Right renal pelvis (tissue), 4 donors: ENCODE measurements around the gene DHCR24. TPM values are rescaled to one million over a fixed set of nuclear protein-coding genes. Genes with fewer than 3 reads are reported as not detected.
"Not testable (repeated sequence)": the region's sequence is repeated elsewhere in the genome, so short reads cannot be mapped to it uniquely, and the experiment has no call there.

Experiments
- DNase-seq, 4 donors: peaks; one replicate each; pipeline ENCODE4 v3.0.0-alpha.2; 2013; ENCODE audit warnings: low read depth in 4 of 4, low spot score in 3 of 4, missing footprints in 1 of 4
- polyA plus RNA-seq, 4 donors: library from polyadenylated mRNA; unstranded; fragments of 120-200 nt; gene quantifications; one replicate each; pipeline ENCODE4 v1.2.1, GENCODE V29; 2013; ENCODE audit not compliant: insufficient read length in 4 of 4

Gene DHCR24, protein sequence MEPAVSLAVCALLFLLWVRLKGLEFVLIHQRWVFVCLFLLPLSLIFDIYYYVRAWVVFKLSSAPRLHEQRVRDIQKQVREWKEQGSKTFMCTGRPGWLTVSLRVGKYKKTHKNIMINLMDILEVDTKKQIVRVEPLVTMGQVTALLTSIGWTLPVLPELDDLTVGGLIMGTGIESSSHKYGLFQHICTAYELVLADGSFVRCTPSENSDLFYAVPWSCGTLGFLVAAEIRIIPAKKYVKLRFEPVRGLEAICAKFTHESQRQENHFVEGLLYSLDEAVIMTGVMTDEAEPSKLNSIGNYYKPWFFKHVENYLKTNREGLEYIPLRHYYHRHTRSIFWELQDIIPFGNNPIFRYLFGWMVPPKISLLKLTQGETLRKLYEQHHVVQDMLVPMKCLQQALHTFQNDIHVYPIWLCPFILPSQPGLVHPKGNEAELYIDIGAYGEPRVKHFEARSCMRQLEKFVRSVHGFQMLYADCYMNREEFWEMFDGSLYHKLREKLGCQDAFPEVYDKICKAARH
- 10 to 100 TPM; 72.1 to 92.3 (median 79.8) TPM for polyA plus RNA-seq

DNA sequence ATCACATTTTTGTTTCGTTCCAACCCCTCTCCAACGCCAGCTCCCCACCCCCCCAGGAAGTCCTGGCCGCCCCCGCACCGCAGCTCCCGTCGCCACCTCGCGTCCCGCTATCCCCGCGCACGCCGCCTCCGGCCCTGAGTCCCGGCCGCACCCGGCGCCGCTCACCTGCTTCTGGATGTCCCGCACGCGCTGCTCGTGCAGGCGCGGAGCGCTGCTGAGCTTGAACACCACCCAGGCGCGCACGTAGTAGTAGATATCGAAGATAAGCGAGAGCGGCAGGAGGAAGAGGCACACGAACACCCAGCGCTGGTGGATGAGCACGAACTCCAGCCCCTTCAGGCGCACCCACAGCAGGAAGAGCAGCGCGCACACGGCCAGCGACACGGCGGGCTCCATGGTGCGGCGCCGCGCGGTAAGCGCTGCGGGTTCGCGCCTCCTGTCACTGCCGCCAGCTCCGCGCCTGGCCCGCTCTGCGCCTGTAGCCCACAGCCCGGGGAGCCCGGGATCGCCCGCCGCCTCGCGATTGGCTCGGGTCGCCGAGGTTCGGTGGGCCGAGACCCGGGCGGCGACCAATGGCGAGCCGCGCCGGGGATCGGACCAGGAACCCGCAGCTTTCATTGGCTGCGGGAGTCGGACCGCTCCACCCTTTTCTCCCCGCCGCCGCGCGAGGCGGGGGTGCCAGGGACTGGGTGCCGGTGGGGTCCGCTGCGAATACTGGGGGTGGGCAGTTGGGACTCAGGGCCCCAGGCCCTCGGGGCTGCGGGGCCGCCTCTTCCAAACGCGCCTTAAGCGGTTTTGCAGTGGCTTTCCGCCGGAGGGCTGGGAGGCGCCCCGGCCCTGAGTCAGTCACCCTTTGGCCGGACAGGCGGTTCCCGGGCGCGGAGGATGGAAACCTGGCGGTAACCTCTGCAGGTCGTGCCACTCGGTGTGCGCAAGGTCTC lies at the start of gene DHCR24:
DHCR24 (minus strand) TSS at position 472 of the 941 bp plus-strand sequence; CDS start at position 396, 76 bp downstream.
- DNase-seq, result peak; percentile 61 to 69 (median 67)

GRCh38 chr1:54936791-54937190 lies 49.8 kb upstream of the DHCR24 start:
- DNase-seq, result no peak

- no peak for DNase-seq
Observed at GRCh38 chr1:54934869-54935268, 47.9 kb upstream of the DHCR24 start.

DNA sequence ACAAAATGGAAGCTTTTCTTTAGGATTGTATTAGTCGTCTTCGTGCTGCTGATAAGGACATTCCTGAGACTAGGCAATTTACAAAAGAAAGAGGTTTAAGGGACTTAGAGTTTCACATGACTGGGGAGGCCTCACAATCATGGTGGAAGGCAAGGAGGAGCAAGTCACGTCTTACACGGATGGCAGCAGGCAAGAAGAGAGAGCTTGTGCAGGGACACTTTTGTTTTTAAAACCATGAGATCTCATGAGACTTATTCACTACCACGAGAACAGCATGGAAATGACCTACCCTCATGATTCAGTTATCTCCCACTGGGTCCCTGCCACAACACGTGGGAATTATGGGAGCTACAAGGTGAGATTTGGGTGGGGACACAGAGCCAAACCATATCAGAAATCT lies 47.1 kb upstream of the DHCR24 start:
- DNase-seq, result not testable (repeated sequence)

DNA sequence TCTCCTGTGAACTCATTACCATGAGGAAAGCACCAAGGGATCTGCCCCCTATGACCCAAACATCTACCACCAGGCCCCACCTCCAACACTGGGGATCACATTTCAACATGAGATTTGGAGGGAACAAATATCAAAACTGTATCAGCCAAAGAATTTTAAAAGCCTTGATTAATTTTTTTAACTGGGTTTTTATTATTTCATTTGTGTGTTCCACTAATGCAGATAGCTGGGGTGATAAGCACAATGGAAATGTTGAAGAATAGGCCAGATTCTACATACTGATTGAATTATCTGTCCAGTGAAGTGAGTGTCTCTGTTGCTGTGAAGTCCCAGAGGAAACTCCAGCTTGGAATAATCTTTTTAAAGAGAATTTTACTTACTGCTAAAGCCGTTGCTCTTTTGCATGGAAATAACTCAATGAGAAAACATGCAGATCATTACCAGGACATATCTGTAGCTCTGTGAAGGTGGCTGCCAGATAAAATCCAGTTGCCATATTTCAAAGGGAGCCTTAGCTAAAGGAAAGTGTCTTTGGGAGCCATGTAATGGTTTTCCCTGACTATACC lies 44.4 kb upstream of the DHCR24 start:
- DNase-seq, result no peak

DNA sequence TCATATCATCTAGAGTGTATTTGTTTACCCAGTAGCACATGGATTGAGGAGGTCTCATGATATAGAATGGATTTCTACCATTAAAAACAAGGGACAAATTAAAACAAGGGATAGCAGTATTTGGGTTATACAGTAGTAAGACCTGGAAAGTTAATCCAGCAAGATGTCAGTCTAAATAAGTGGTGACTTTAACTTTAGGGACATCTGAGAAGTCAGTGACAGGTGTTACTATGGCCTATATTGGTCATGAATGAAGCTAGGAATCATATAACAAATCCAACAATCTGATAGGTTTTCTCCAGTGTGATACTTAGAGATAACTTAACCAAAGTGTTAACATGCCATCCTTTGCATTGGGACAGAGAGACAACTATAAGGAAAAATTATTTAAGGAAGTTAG lies 42.7 kb upstream of the DHCR24 start:
- no peak for DNase-seq

DNA sequence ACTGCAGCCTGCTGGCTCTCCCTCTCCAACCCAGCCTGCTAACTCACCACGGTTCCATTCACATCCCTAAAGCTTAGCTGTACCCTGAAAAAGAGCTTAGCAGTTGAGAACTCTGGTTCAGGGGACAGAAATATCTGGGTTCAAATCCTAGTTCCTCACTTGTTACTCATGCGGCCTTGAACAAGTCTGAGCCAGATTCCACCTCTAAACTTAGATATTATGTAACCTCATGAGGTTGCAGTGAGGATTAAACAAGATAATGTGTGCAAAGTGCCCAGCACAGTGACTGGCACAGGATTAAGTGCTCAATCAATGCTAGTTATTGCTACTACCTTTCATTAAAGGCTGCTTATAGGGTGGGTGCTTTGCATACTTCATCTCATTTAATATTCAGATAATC lies 41.3 kb upstream of the DHCR24 start:
- no peak for DNase-seq

GRCh38 chr1:54927472-54928240 lies 40.7 kb upstream of the DHCR24 start:
- DNase-seq, result no peak

DNA sequence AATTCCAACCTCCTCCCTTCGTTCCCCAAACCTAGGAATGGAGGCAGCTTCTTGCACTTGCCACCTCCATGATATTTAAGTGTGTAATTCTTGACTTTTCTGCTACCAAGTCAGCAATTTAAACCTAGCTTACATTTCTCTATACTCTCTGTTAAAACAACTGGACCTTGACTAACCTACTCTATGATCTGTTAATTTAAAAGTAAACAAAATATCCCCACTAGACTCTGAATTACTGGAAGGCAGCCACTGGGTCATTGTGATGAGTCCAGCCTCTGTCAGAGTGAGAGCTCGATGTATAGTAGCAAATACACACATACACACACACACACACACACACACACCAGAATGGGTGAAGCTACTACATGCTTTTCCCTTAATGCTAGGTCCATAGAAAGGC lies 40.0 kb upstream of the DHCR24 start:
- DNase-seq, result no peak

DNA sequence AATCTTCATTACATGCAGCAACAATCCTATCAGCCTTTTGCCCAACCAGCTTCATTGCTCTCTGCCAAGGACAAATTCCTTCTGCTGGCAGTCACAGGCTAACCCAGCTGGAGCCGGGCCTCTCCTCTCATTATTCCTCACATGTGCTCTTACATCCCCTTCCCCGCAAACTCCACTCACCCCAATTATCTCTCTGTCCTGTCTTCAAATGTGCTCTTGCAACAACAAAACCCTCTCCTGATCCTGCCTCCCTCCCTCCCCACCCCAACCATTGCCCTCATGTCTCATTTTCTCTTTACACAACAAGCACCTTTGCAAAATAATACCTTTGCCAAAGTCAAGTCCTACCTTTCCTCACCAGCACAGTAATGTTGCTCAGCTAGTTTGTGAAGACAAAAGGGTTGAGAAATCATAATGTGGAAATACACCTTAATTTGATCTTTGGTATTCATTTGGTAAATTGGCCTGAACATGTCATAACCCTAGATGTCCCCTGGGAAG lies 36.0 kb upstream of the DHCR24 start:
- DNase-seq, result no peak

DNA sequence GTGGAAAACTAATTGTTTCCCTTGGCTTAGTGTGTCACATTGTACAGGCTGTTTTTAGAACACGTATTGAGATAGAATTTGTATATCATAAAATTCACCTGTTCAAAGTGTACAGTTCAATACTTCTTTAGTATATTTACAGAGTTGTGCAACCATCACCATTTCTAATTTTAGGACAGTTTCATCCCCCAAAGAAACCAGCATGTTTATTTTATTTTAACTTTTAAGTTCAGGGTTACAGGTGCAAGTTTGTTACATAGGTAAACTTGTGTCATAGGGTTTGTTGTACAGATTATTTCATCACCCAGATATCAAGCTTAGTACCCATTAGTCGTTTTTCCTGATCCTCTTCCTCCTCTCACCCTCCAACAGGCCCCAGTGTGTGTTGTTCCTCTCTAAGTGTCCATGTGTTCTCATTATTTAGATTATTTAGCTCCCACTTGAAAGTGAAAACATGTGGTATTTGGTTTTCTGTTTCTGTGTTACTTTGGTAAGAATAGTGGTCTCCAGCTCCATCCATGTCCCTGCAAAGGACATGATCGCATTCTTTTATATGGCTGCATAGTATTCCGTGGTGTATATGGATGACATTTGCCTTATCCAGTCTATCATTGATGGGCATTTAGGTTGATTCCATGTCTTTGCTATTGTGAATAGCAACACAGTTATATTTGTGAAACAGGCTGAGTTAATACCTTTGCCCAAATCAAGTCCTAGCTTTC lies 35.2 kb upstream of the DHCR24 start:
- no peak for DNase-seq

- DNase-seq, result no peak
Observed at GRCh38 chr1:54919367-54920359, 32.7 kb upstream of the DHCR24 start.

GRCh38 chr1:54911076-54911475 lies 24.1 kb upstream of the DHCR24 start:
- DNase-seq, result not testable (repeated sequence)

DNA sequence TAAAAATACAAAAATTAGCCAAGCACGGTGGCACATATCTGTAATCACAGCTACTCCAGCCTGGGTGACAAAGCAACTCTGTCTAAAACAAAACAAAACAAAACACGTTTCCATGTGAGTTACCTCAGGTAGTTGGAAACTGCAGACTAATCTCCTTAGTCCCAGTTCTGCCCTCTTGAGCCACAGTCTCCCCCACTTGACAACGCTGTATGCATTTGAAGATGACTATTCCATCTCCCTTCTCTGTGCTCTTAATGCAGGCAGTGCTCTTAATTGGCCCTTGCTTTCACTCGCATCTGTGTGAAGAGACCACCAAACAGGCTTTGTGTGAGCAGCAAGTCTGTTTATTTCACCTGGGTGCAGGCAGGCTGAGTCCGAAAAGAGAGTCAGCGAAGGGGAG lies 19.6 kb upstream of the DHCR24 start:
- DNase-seq, result no peak

- DNase-seq, result peak in 2 of 4 donors; percentile 57 to 67
Observed at GRCh38 chr1:54904476-54905048, 17.6 kb upstream of the DHCR24 start.

- no peak for DNase-seq
Observed at GRCh38 chr1:54894271-54894670, 7.3 kb upstream of the DHCR24 start.

- DNase-seq, result no peak
Observed at GRCh38 chr1:54892586-54892985, 5.6 kb upstream of the DHCR24 start.
